Keratinocyte (primary cell): ENCODE results near the gene TNRC6A.

Experiments
- CTCF ChIP-seq, 3 experiments: IDR thresholded peaks in 1 of 3; conservative IDR thresholded peaks in 1 of 3; optimal IDR thresholded peaks in 1 of 3; 2 replicates in 2 of 3; 3 replicates in 1 of 3; pipeline versions ENCODE3 to v1.5.1; 2011; ENCODE audit warnings: low read length in 3 of 3, mild to moderate bottlenecking in 3 of 3, moderate library complexity in 2 of 3, control low read depth in 1 of 3, inconsistent platforms in 1 of 3; ENCODE audit not compliant: insufficient read depth in 2 of 3; ENCODE audit errors: extremely low read depth in 1 of 3
- EZH2 ChIP-seq: IDR thresholded peaks from one replicate; pipeline ENCODE4 v1.6.1; 2012; ENCODE audit warnings: inconsistent platforms, mild to moderate bottlenecking, low read length, moderate library complexity

DNA sequence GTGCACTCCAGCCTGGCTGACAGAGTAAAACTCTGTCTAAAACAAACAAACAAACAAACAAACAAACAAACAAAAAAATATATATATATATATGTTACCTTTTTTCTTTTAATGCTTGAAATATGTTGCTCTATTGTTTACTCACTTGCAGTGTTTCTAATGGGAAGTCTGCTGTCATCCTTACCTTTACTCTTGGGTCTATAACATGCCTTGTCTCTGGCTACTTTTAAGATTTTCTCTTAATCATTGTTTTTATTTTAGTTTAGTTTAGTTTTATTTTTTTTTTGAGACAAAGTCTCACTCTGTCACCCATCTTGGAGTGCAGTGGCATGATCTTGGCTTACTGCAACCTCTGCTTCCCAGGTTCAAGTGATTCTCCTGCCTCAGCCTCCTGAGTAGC, 16.1 kb upstream of the TNRC6A start:
- TF ChIP-seq CTCF (optimal IDR thresholded peaks at IDR 0.05 in 1 of 3, IDR thresholded peaks at IDR 0.05 in 1 of 3, conservative IDR thresholded peaks at IDR 0.05 in 1 of 3; ENCODE audit: extremely low read depth in 1 of 3, insufficient read depth in 2 of 3, low read length in 3 of 3) (no peak), EZH2 (no peak)
